ENCODE results near the gene CDH22.

DNA sequence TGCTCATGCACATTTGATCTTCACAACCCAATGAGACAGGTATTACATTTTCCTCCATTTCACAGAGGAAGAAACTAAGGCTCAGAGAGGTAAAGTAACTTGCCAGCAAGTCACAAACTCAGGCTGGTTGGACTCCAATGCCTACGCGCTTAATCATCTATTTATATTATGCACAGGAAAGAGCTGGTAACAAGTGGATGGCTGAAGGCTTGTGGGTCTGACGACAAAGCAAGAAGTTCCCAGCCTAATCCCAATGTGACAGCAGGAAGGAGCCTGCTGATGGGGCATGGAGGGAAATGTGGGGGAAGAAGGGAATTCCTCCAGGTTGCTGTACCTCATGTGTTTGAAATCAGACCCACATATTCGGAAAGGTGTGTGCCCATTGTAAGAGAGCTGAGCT, 3.9 kb downstream of the CDH22 start:
- TF ChIP-seq, protein P1, sequence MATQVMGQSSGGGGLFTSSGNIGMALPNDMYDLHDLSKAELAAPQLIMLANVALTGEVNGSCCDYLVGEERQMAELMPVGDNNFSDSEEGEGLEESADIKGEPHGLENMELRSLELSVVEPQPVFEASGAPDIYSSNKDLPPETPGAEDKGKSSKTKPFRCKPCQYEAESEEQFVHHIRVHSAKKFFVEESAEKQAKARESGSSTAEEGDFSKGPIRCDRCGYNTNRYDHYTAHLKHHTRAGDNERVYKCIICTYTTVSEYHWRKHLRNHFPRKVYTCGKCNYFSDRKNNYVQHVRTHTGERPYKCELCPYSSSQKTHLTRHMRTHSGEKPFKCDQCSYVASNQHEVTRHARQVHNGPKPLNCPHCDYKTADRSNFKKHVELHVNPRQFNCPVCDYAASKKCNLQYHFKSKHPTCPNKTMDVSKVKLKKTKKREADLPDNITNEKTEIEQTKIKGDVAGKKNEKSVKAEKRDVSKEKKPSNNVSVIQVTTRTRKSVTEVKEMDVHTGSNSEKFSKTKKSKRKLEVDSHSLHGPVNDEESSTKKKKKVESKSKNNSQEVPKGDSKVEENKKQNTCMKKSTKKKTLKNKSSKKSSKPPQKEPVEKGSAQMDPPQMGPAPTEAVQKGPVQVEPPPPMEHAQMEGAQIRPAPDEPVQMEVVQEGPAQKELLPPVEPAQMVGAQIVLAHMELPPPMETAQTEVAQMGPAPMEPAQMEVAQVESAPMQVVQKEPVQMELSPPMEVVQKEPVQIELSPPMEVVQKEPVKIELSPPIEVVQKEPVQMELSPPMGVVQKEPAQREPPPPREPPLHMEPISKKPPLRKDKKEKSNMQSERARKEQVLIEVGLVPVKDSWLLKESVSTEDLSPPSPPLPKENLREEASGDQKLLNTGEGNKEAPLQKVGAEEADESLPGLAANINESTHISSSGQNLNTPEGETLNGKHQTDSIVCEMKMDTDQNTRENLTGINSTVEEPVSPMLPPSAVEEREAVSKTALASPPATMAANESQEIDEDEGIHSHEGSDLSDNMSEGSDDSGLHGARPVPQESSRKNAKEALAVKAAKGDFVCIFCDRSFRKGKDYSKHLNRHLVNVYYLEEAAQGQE (IDR thresholded peaks at IDR 0.05; ENCODE audit: insufficient read depth in 1 of 2, low read depth in 2 of 2, low read length in 2 of 2) = no peak
- TF ChIP-seq TAF1 (IDR thresholded peaks at IDR 0.05; ENCODE audit: borderline replicate concordance, insufficient read depth, low read length) = no peak
- no peak for TF ChIP-seq POLR2AphosphoS5 (IDR thresholded peaks at IDR 0.05; ENCODE audit: low read depth, low read length)
